HG02885 (cell line): Measurements from ENCODE around the gene FIBP.

Experiments used
- ATAC-seq: cut with Tn5 transposase; IDR thresholded peaks from one replicate; pipeline ENCODE4 v1.9.1; 2021; ENCODE audit warnings: mild to moderate bottlenecking; ENCODE audit not compliant: unreplicated experiment, poor library complexity

Gene FIBP

GRCh38 chr11:65891219-65892136 lies 3.2 kb upstream of the FIBP start:
- ATAC-seq = no peak

DNA sequence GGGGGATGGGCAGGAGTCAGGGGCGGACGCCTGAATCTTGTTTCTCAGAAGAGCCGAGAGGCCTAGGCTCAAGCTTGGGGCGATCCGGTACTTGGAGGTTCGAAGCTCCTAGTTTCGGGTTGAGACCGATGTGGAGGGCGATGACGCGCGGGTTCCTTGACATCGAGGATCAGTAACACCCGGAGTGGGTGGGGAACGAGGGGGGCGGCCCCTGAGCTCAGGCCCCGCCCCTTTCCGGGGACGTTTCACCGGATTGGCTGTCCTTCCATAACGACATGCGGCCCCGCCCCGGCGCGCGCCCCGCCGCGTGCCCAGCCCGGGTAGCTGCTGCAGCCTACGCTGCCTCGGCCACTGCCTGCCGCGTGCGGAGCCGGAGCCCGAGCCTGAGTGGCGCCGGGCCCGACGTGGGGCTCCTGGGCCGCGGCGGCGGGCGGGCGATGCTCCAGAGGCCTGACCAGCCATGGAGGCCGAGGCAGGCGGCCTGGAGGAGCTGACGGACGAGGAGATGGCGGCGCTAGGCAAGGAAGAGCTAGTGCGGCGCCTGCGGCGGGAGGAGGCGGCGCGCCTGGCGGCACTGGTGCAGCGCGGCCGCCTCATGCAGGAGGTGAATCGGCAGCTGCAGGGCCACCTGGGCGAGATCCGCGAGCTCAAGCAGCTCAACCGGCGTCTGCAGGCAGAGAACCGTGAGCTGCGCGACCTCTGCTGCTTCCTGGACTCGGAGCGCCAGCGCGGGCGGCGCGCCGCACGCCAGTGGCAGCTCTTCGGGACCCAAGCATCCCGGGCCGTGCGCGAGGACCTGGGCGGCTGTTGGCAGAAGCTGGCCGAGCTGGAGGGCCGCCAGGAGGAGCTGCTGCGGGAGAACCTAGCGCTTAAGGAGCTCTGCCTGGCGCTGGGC lies 2.3 kb upstream of the FIBP start, which contains the start of gene CCDC85B:
Gene CCDC85B, plus strand, starts transcription at position 350 of the 895 bp plus-strand sequence. Its CDS starts 111 bp downstream, at position 461.
- ATAC-seq = peak; percentile 59

DNA sequence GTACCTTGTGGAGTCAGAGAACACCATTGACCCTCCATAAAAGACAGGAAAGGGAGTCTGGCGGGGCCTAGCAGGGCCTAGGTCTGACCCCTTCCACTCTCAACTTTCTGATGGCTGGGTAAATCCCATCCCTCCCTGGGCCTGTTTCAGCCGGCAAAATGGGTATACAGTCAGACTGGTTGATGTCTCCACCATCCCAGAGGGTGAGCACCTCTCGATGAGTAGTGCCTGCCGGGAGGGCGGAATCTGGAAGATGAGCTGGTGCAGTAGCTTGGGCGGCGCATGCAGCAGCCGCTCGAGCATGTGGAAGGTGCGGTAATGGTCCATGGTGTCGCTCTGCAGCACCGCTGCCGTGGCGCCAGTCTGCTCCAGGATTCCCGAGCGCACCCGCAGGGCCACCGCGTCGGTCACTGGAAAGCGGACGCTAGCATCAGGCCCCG lies 528 bp downstream of the FIBP start:
- ATAC-seq = no peak

DNA sequence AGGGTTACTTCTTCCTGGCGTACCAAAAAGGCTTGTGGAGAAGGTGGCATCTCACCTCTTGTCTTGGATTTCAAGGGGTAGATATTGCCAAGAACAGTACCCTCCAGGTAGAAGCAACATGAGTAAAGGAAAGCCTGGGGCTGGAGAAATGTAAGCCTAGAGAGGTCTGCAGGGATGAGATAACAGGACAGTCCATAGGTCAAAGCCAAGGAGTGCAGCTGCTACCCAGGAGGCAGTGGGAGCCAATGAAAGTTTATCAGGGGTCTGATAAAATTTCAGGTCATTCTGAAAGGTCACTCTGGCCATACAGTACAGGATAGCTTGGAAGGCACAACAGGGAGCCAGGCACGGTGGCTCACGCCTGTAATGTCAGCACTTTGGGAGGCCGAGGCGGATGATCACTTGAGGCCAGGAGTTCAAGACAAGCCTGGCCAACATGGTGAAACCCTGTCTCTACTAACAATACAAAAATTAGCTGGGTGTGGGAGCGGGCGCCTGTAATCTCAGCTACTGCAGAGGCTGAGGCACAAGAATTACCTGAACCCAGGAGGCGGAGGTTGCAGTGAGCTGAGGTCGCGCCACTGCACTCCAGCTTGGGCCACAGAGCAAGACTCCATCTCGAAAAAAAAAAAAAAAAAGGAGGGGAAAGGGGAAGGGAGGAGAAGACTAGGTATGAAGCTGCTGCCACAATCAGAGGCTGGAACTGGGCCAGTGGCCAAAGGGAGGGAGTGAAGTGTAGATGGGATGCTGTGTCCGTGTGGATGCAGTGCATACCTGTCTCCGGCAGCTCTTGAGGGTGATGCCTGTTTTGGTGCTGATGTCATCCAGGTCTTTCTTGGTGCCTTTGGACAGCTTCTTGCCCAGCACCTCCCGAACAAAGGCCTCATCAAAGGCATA lies 1.2 kb downstream of the FIBP start:
- ATAC-seq = no peak

DNA sequence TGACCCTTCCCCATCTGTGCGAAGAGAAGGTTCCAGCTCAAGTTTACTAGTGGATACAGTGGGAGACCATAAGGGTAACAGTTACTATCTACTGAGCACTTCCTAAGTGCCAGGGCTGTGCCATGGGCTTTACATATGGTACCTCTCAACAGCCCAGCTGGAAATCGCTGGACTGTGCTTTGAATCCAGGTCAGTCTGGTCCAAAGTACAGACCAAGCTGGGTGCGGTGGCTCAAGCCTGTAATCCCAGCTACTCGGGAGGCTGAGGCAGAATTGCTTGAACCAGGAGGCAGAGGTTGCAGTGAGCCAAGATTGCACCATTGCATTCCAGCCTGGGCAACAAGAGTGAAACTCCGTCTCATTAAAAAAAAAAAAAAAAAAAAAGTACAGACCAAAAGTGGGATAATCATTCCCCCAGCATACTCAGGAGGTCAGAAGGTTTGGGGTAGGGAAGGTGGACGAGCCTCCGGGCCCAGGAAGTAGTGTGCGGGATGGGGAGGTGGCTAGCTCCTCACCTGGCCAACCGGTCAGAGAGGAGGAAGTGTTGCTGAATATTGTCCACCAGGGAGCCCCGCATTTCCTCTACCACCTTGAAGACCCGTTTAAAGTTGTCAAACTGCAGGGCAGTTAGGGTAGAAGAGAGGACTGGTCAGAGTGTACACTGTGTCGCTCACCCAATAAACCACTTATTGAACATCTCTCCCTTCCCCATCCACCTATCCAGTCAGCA lies 2.3 kb downstream of the FIBP start:
- ATAC-seq = no peak

GRCh38 chr11:65885231-65885630 lies 3.0 kb downstream of the FIBP start:
- no peak for ATAC-seq

DNA sequence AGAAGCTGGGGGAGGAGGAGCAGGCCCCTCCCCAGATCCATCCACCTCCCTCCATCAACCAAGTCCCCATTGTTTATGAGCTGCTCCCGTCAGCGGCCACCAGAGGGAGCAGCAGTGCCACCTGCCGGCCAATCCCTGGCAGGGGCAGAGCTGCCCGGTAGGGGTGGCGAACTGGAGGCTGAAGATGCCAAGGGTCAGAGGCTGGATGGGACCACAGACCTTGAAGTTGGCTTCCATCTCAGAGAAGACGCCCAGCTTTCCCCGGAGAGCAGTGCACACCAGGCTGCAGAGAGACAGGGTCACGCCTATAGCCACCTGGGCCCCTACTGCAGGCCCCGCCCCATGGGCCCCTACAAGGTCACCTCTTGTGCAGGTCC lies 3.6 kb downstream of the FIBP start:
- ATAC-seq = no peak

DNA sequence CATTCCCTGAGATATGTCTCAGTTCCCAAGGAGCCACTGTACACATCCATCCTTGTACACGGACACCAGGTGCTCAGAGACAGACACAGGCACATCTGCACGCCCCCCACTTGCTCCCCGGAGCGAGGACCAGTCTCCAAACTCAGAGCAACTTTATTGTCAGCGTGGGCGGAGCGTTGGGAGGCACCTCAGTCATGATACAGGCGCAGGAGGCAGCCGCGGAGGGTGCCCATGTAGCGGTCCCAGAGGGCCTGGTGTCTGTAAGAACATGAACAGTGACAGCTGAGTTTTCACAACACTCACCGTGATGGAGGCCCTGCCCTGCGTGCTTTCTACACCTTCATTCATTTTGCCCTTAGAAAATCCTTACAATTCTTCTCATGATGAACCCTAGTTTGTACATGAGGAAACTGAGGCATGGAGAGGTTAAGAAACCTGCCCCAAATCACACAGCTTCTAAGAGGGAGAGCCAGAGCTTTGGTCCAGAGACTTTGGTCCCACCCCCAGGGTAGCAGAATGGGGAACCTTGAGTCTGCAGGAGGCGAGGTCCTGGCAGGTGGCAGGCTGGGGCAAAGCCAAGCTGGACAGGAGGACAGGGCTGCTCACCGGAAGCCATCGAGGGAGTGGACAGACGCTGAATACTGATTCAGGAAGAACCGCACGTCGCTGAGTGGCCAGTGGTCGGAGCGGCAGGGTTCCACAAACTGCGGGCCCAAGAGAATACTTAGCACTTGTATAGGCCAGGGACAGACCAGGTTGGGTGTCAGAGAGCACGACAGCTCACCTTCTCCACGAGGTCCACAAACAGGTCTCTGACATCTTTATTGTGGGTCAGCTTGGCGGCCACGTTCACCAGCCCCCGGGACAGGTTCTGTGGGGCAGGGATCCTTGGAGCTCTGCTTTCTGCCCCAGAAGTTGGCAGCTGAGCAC lies 4.2 kb downstream of the FIBP start:
- ATAC-seq = no peak

GRCh38 chr11:65883058-65883761 lies 5.1 kb downstream of the FIBP start:
- no peak for ATAC-seq

GRCh38 chr11:65882120-65883057 lies 5.9 kb downstream of the FIBP start:
- ATAC-seq = no peak

GRCh38 chr11:65880844-65881421 lies 7.3 kb downstream of the FIBP start:
- ATAC-seq = no peak

DNA sequence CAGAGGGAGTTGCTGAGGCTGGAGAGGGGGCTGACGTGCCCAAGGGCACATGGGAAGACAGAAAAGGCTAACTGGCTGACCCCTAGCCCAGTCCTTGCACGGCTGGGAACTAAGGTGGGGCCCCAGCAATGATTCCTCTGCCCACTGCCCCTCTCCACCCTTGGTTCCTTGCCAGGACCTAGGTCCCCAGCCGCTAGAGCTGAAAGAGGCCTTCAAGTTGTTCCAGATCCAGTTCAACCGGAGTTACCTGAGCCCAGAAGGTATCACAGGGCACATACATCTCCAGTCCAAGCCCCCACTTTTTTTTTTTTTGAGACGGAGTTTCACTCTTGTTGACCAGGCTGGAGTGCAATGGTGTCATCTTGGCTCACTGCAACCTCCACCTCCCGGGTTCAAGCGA lies 8.2 kb downstream of the FIBP start:
- no peak for ATAC-seq

- ATAC-seq = no peak
Measured at GRCh38 chr11:65879617-65880016, 8.7 kb downstream of the FIBP start, which contains the start of gene CTSW. Gene CTSW, plus strand, starts transcription at chr11:65879837. Its CDS starts 18 bp downstream, at chr11:65879855.

GRCh38 chr11:65873318-65874156 lies 14.7 kb downstream of the FIBP start:
- ATAC-seq = peak; percentile 84

DNA sequence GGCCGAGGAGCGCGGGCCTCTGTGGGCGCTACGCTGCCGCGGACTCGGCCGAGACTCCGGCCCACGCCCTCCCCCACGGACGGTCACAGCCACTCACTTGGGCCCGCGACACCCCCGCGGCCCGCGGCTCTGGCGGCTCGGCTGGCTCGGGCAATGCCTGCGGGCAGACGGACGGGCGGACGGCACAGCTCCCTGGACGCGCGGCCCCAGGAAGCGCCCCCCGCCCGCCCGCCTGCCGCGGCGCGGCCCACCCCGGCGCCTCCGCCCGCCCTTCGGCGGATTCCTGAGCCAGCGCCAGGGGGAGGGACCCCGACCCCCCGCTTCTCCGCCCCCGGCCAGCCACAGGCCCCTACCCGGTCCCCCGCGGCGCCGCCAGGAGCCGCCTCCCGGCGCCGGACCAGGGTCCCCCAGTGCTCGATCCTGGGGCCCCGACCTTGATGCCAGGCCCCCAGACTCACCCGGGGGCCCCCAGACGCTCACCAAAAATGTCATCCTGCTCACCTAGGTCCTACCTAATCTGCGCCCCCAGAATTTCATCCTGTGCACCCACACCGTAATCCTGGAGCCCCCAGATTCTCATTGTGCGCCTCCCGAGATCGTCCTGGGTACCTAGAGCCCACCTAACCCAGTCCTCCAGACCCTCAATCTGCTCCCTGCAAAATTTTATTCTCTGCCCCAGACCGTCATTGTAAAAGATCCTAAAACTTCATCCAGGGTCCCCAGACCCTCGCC lies 15.5 kb downstream of the FIBP start, which contains the start of gene EFEMP2:
Gene EFEMP2, minus strand, starts transcription at position 215 of the 732 bp plus-strand sequence. CDS start 446 bp downstream, outside the sequence.
- no peak for ATAC-seq
